ENCODE measurements around the gene ACBD6.
"Not testable (repeated sequence)": the region's sequence is repeated elsewhere in the genome, so short reads cannot be mapped to it uniquely, and the experiment has no call there.

Gene ACBD6

GRCh38 chr1:180502361-180503279 lies at the start of gene ACBD6:
Gene ACBD6, minus strand, starts transcription at chr1:180502577. Its CDS starts 311 bp downstream, at chr1:180502266.
- DNase-seq (ENCODE audit: low read depth, low spot score), result peak; percentile 76

GRCh38 chr1:180551997-180552396 lies 49.6 kb upstream of the ACBD6 start:
- DNase-seq (ENCODE audit: low read depth, low spot score), result no peak

GRCh38 chr1:180550241-180550640 lies 47.9 kb upstream of the ACBD6 start:
- no peak for DNase-seq (ENCODE audit: low read depth, low spot score)

- not testable (repeated sequence) for DNase-seq (ENCODE audit: low read depth, low spot score)
Measured at GRCh38 chr1:180549770-180550169, 47.4 kb upstream of the ACBD6 start.

GRCh38 chr1:180548686-180549317 lies 46.4 kb upstream of the ACBD6 start:
- DNase-seq (ENCODE audit: low read depth, low spot score), result no peak

- no peak for DNase-seq (ENCODE audit: low read depth, low spot score)
Measured at GRCh38 chr1:180545991-180546390, 43.6 kb upstream of the ACBD6 start.

GRCh38 chr1:180544050-180544449 lies 41.7 kb upstream of the ACBD6 start:
- no peak for DNase-seq (ENCODE audit: low read depth, low spot score)

- DNase-seq (ENCODE audit: low read depth, low spot score), result no peak
Measured at GRCh38 chr1:180542838-180543145, 40.4 kb upstream of the ACBD6 start.

- no peak for DNase-seq (ENCODE audit: low read depth, low spot score)
Measured at GRCh38 chr1:180542113-180542837, 39.9 kb upstream of the ACBD6 start.

- DNase-seq (ENCODE audit: low read depth, low spot score), result no peak
Measured at GRCh38 chr1:180540697-180541594, 38.6 kb upstream of the ACBD6 start.

- no peak for DNase-seq (ENCODE audit: low read depth, low spot score)
Measured at GRCh38 chr1:180539136-180539535, 36.8 kb upstream of the ACBD6 start.

- no peak for DNase-seq (ENCODE audit: low read depth, low spot score)
Measured at GRCh38 chr1:180536821-180537372, 34.5 kb upstream of the ACBD6 start.

GRCh38 chr1:180535418-180535999 lies 33.1 kb upstream of the ACBD6 start:
- no peak for DNase-seq (ENCODE audit: low read depth, low spot score)

GRCh38 chr1:180534214-180534613 lies 31.8 kb upstream of the ACBD6 start:
- no peak for DNase-seq (ENCODE audit: low read depth, low spot score)

- peak; percentile 11 for DNase-seq (ENCODE audit: low read depth, low spot score)
Measured at GRCh38 chr1:180533266-180533987, 31.1 kb upstream of the ACBD6 start.

GRCh38 chr1:180532854-180533253 lies 30.5 kb upstream of the ACBD6 start:
- no peak for DNase-seq (ENCODE audit: low read depth, low spot score)

GRCh38 chr1:180530501-180530900 lies 28.1 kb upstream of the ACBD6 start:
- no peak for DNase-seq (ENCODE audit: low read depth, low spot score)

GRCh38 chr1:180528868-180529470 lies 26.6 kb upstream of the ACBD6 start:
- no peak for DNase-seq (ENCODE audit: low read depth, low spot score)

- DNase-seq (ENCODE audit: low read depth, low spot score), result no peak
Measured at GRCh38 chr1:180527101-180527669, 24.8 kb upstream of the ACBD6 start.

Data from activated naive CD8-positive, alpha-beta T cell treated with anti-CD3 and anti-CD28 coated beads, Interleukin-2, amount 50 U/mL, for 16 hours (primary cell).